IMR-90 (cell line): ENCODE results near the gene DYNLRB1. TPM values are rescaled to one million over a fixed set of nuclear protein-coding genes. Genes with fewer than 3 reads are reported as not detected.

ENCODE experiments used
- ATAC-seq: fragments of 200-7000 bp; cut with Tn5 transposase; 2 replicates; pipeline ENCODE4 v1.9.1; 2020; ENCODE audit warnings: low read depth, mild to moderate bottlenecking, moderate library complexity
- BruUV-seq: library from RNA; stranded (reverse); fragments of 400-500 nt; replicated peaks from 2 replicates; lab custom pipeline; 2021; lab: Mats Ljungman, UMichigan
- CTCF ChIA-PET: fragments of 300-600 bp; formaldehyde crosslinking; extraction: SDS; loops from one replicate; lab custom pipeline; 2021; ENCODE audit warnings: antibody characterized with exemption; lab: Yijun Ruan, JAX
- POLR2A ChIA-PET: fragments of 300-600 bp; sonication (Branson Sonifier 250); formaldehyde crosslinking; loops from one replicate; lab custom pipeline; 2022; ENCODE audit warnings: antibody characterized with exemption; ENCODE audit not compliant: unreplicated experiment; lab: Charles Lee
- DNase-seq: peaks from one replicate; pipeline ENCODE4 v3.0.0; 2013
- H2AFZ ChIP-seq: replicated peaks from 2 replicates; pipeline ENCODE3; 2013; ENCODE audit warnings: low read length, mild to moderate bottlenecking; ENCODE audit not compliant: poor library complexity
- H2AK5ac ChIP-seq: 2 replicates; pipeline ENCODE4 v1.6.1; 2013; ENCODE audit warnings: low read depth, low read length, inconsistent platforms
- H2AK9ac ChIP-seq: replicated peaks from 2 replicates; pipeline ENCODE3; 2013; ENCODE audit warnings: mild to moderate bottlenecking, low read depth, low read length, moderate library complexity; ENCODE audit not compliant: poor library complexity
- H2BK120ac ChIP-seq: 2 replicates; pipeline ENCODE4 v1.6.1; 2013; ENCODE audit warnings: low read depth, low read length, inconsistent platforms
- H2BK15ac ChIP-seq: 3 replicates; pipeline ENCODE4 v1.6.1; 2013; ENCODE audit warnings: low read depth, low read length, inconsistent platforms
- H2BK20ac ChIP-seq: 2 replicates; pipeline ENCODE4 v1.6.1; 2013; ENCODE audit warnings: low read depth, mild to moderate bottlenecking, inconsistent platforms, low read length, moderate library complexity
- H2BK5ac ChIP-seq: 2 replicates; pipeline ENCODE4 v1.6.1; 2013; ENCODE audit warnings: mild to moderate bottlenecking, low read depth, low read length, inconsistent platforms; ENCODE audit not compliant: poor library complexity, severe bottlenecking
- H3K14ac ChIP-seq: replicated peaks from 2 replicates; pipeline ENCODE4 v1.6.1; 2013; ENCODE audit warnings: low read depth, low read length, inconsistent platforms
- H3K18ac ChIP-seq: 2 replicates; pipeline ENCODE4 v1.6.1; 2013; ENCODE audit warnings: low read depth, low read length, control low read depth
- H3K23ac ChIP-seq: 2 replicates; pipeline ENCODE4 v1.6.1; 2013; ENCODE audit warnings: low read depth, low read length, inconsistent platforms
- H3K27ac ChIP-seq: 2 replicates; pipeline ENCODE4 v1.5.1; 2013; ENCODE audit warnings: mild to moderate bottlenecking, control low read depth, low read length; ENCODE audit not compliant: insufficient read depth
- H3K27me3 ChIP-seq: 2 replicates; pipeline ENCODE4 v1.6.1; 2013; ENCODE audit warnings: low read length; ENCODE audit not compliant: control insufficient read depth, insufficient read depth
- H3K36me3 ChIP-seq: 2 replicates; pipeline ENCODE4 v1.6.1; 2013; ENCODE audit warnings: low read length, mixed read lengths; ENCODE audit not compliant: control insufficient read depth, insufficient read depth
- H3K4ac ChIP-seq: 2 replicates; pipeline ENCODE4 v1.6.1; 2013; ENCODE audit warnings: low read depth, low read length, inconsistent platforms
- H3K4me1 ChIP-seq: 2 replicates; pipeline ENCODE4 v1.6.1; 2013; ENCODE audit warnings: low read length, mixed read lengths; ENCODE audit not compliant: control insufficient read depth, insufficient read depth
- H3K4me2 ChIP-seq: 2 replicates; pipeline ENCODE4 v1.6.1; 2013; ENCODE audit warnings: low read depth, mild to moderate bottlenecking, control low read depth, low read length, moderate library complexity
- H3K4me3 ChIP-seq: 2 replicates; pipeline ENCODE4 v1.5.1; 2013; ENCODE audit warnings: low read depth, mild to moderate bottlenecking, control low read depth, low read length, moderate library complexity; ENCODE audit not compliant: insufficient read depth
- H3K56ac ChIP-seq: 2 replicates; pipeline ENCODE4 v1.6.1; 2013; ENCODE audit warnings: low read length, inconsistent platforms; ENCODE audit not compliant: insufficient read depth; ENCODE audit errors: extremely low read depth
- H3K79me1 ChIP-seq, 2 experiments: 2 replicates each; pipeline ENCODE4 v1.6.1; 2013; ENCODE audit warnings: low read length in 2 of 2, inconsistent platforms in 1 of 2, low read depth in 1 of 2
- H3K9ac ChIP-seq: 2 replicates; pipeline ENCODE4 v1.6.1; 2013; ENCODE audit warnings: low read depth, low read length, control low read depth
- H3K9me1 ChIP-seq: 2 replicates; pipeline ENCODE4 v1.6.1; 2013; ENCODE audit warnings: low read length, inconsistent platforms; ENCODE audit not compliant: insufficient read depth
- H3K9me3 ChIP-seq: 2 replicates; pipeline ENCODE4 v1.6.1; 2013; ENCODE audit warnings: low read length; ENCODE audit not compliant: control insufficient read depth, insufficient read depth
- H4K20me1 ChIP-seq: 2 replicates; pipeline ENCODE4 v1.6.1; 2013; ENCODE audit warnings: low read length, inconsistent platforms; ENCODE audit not compliant: insufficient read depth
- H4K5ac ChIP-seq: 2 replicates; pipeline ENCODE4 v1.6.1; 2013; ENCODE audit warnings: mild to moderate bottlenecking, low read depth, low read length, control low read depth
- H4K8ac ChIP-seq, 2 experiments: 2 replicates each; pipeline ENCODE4 v1.6.1; 2013; ENCODE audit warnings: low read depth in 2 of 2, low read length in 2 of 2, control low read depth in 1 of 2, inconsistent platforms in 1 of 2
- H4K91ac ChIP-seq: 2 replicates; pipeline ENCODE4 v1.6.1; 2013; ENCODE audit warnings: low read depth, low read length, inconsistent platforms; ENCODE audit not compliant: insufficient read depth
- BHLHE40 ChIP-seq: fragments of 150-350 bp; IDR thresholded peaks from 2 replicates; pipeline ENCODE4 v1.6.1; 2016; ENCODE audit warnings: mild to moderate bottlenecking, low read depth, low read length
- CEBPB ChIP-seq: IDR thresholded peaks from 2 replicates; pipeline ENCODE4 v1.6.1; 2012; ENCODE audit warnings: low read depth, low read length, improper control_type of control experiment
- CHD1 ChIP-seq: IDR thresholded peaks from 2 replicates; pipeline ENCODE4 v1.6.1; 2012; ENCODE audit warnings: low read depth, low read length, improper control_type of control experiment
- MXI1 ChIP-seq: IDR thresholded peaks from 2 replicates; pipeline ENCODE4 v1.6.1; 2012; ENCODE audit warnings: low read depth, mild to moderate bottlenecking, low read length, moderate library complexity, borderline replicate concordance
- NFE2L2 ChIP-seq: fragments of 150-350 bp; IDR thresholded peaks from 2 replicates; pipeline ENCODE4 v1.6.1; 2016; ENCODE audit warnings: low read depth, mild to moderate bottlenecking, low read length
- POLR2A ChIP-seq: IDR thresholded peaks from 2 replicates; pipeline ENCODE4 v1.6.1; 2012; ENCODE audit warnings: mild to moderate bottlenecking, low read depth, low read length
- RCOR1 ChIP-seq: IDR thresholded peaks from 2 replicates; pipeline ENCODE4 v1.6.1; 2012; ENCODE audit warnings: mild to moderate bottlenecking, low read length, improper control_type of control experiment; ENCODE audit not compliant: insufficient replicate concordance
- SMC3 ChIP-seq: fragments of 150-350 bp; IDR thresholded peaks from 2 replicates; pipeline ENCODE4 v1.6.1; 2016; ENCODE audit warnings: low read depth, mild to moderate bottlenecking, antibody characterized with exemption, low read length, moderate library complexity
- WGBS, 2 experiments: methylation state at CpG; one replicate each; pipeline versions ENCODE4 v1.1.5 to v1.1.7; 2013; ENCODE audit warnings: missing lambda C conversion rate in 2 of 2; ENCODE audit not compliant: insufficient read length in 1 of 2; ENCODE audit errors: extremely low coverage in 2 of 2; 5-methylcytosine and 5-hydroxymethylcytosine counted together
- dilution Hi-C: fragments of 300-500 bp; cut with HindIII; formaldehyde crosslinking; loops from one replicate; pipeline ENCODE4 v1.14.3; 2018; ENCODE audit warnings: low sequenced_read_pairs; ENCODE audit not compliant: unreplicated experiment
- in situ Hi-C: fragments of 300-500 bp; cut with MboI; formaldehyde crosslinking; loops from 3 replicates; pipeline ENCODE4 v1.14.3; 2019; ENCODE audit warnings: low sequenced_read_pairs, inconsistent platforms, mixed read lengths
- intact Hi-C: fragments of 100-400 bp; cut with micrococcal nuclease; formaldehyde crosslinking; loops from 2 replicates; pipeline ENCODE4 v1.10.0; 2022
- polyA plus RNA-seq, 3 experiments: library from polyadenylated mRNA; depleted of rRNA; stranded (reverse); fragments of >200 nt; gene quantifications; 2 replicates each; pipeline ENCODE4 v1.2.3, GENCODE V29; 2012; ENCODE audit warnings: low replicate concordance in 1 of 3
- total RNA-seq: library from RNA; depleted of rRNA; stranded (reverse); fragments of >200 nt; gene quantifications from 2 replicates; pipeline ENCODE4 v1.2.3, GENCODE V29; 2012
- TF ChIP-seq, protein P1 (sequence below): fragments of 150-350 bp; IDR thresholded peaks from 2 replicates; pipeline ENCODE4 v1.6.1; 2016; ENCODE audit warnings: low read depth, mild to moderate bottlenecking, low read length, moderate library complexity, borderline replicate concordance
- TF ChIP-seq, protein P2 (sequence below): conservative IDR thresholded peaks from 2 replicates; pipeline ENCODE4 v1.5.1; 2012; ENCODE audit warnings: mild to moderate bottlenecking, low read depth, low read length, improper control_type of control experiment

The DYNLRB1 gene
- total and polyA plus RNA-seq, 2 of the 4 experiments (the other 2 are of a cell fraction), result 82.4 to 380 TPM

DNA sequence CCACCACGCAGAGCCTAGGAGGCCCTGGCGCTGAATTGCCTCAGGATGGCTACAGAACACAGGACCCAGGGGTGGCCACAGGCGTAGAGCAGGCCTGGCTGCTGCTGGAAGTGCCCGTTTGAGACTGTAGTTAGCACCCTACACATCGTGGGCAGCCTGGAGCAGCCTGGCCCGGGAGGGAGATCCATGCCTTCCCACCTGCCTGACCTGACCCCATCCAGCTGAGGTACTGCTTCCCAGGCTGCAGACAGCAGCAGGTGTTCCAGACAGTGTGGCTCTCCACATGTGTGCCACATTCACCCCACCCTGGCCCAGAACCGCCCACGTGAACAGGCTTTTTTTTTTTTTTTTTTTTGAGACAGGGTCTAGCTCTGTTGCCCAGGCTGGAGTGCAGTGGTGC lies 21.4 kb downstream of the DYNLRB1 start:
- no TSS peak for BruUV-seq
- Histone ChIP-seq H2AK9ac (no peak overlapping the region), H3K27me3 (no peaks in the 10 kb centered on the region), H3K23ac (no peak overlapping the region), H2BK5ac (no peak overlapping the region), H3K4ac (no peak overlapping the region), H4K8ac (no peak overlapping the region), H3K18ac (no peak overlapping the region), H4K91ac (no peak overlapping the region), H2BK120ac (no peak overlapping the region), H3K4me3 (no peak overlapping the region), H3K9ac (no peak overlapping the region), H2BK15ac (no peak overlapping the region), H2AFZ (no peak overlapping the region), H3K56ac (no peak overlapping the region), H3K9me3 (no peaks in the 10 kb centered on the region), H3K79me1 (peaks cover 12 to 55% of the 10 kb centered on the region in 2 experiments), H3K36me3 (peaks cover 69% of the 10 kb centered on the region), H4K20me1 (peaks cover 16% of the 10 kb centered on the region), H3K4me2 (no peak overlapping the region), H3K27ac (no peak overlapping the region), H4K5ac (no peak overlapping the region), H2BK20ac (no peak overlapping the region), H3K14ac (no peak overlapping the region), H3K9me1 (peaks cover 4% of the 10 kb centered on the region), H3K4me1 (no peaks in the 10 kb centered on the region), H2AK5ac (no peak overlapping the region)
- no peak for TF ChIP-seq RCOR1
- no peak for TF ChIP-seq POLR2A
- no peak for TF ChIP-seq BHLHE40
- TF ChIP-seq SMC3, result no peak
- TF ChIP-seq, protein P1, sequence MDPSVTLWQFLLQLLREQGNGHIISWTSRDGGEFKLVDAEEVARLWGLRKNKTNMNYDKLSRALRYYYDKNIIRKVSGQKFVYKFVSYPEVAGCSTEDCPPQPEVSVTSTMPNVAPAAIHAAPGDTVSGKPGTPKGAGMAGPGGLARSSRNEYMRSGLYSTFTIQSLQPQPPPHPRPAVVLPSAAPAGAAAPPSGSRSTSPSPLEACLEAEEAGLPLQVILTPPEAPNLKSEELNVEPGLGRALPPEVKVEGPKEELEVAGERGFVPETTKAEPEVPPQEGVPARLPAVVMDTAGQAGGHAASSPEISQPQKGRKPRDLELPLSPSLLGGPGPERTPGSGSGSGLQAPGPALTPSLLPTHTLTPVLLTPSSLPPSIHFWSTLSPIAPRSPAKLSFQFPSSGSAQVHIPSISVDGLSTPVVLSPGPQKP, result no peak
- TF ChIP-seq, protein P2, sequence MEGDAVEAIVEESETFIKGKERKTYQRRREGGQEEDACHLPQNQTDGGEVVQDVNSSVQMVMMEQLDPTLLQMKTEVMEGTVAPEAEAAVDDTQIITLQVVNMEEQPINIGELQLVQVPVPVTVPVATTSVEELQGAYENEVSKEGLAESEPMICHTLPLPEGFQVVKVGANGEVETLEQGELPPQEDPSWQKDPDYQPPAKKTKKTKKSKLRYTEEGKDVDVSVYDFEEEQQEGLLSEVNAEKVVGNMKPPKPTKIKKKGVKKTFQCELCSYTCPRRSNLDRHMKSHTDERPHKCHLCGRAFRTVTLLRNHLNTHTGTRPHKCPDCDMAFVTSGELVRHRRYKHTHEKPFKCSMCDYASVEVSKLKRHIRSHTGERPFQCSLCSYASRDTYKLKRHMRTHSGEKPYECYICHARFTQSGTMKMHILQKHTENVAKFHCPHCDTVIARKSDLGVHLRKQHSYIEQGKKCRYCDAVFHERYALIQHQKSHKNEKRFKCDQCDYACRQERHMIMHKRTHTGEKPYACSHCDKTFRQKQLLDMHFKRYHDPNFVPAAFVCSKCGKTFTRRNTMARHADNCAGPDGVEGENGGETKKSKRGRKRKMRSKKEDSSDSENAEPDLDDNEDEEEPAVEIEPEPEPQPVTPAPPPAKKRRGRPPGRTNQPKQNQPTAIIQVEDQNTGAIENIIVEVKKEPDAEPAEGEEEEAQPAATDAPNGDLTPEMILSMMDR, result no peak
- no peak for TF ChIP-seq MXI1
- no peak for TF ChIP-seq NFE2L2
- no peak for TF ChIP-seq CHD1
- TF ChIP-seq CEBPB, result no peak
- ChIA-PET POLR2A (no interaction called here), CTCF (interaction anchor here (1.3 kb wide), 1 partner anchor 170 kb away, joined by 5 read pairs; no protein-coding TSS in a partner anchor)
- no peak for ATAC-seq
- intact Hi-C loops, result loop anchor here (1.0 to 5.0 kb wide), 2 partner anchors 170 to 232 kb away; no protein-coding TSS in a partner anchor
- dilution Hi-C loops, result no loop called here
- 87% methylated on average over 3 of the region's 8 CpGs; no CpG with 5 or more reads in 1 of the 2 experiments for WGBS, 2 experiments
- DNase-seq, result no peak
- in situ Hi-C loops, result no loop called here
